Activated CD4-positive, alpha-beta T cell treated with anti-CD3 and anti-CD28 coated beads, Interleukin-10, Interleukin-2, amounts not matched to agents 100 ng/mL and 50 ng/mL, durations not matched to agents 16 hours and 8 hours (primary cell): ENCODE results near the gene C20orf202.
"Not testable (repeated sequence)": the region's sequence is repeated elsewhere in the genome, so short reads cannot be mapped to it uniquely, and the experiment has no call there.

ENCODE experiments used
- DNase-seq: peaks from one replicate; pipeline ENCODE4 v3.0.0-alpha.2; 2020

C20orf202 gene

DNA sequence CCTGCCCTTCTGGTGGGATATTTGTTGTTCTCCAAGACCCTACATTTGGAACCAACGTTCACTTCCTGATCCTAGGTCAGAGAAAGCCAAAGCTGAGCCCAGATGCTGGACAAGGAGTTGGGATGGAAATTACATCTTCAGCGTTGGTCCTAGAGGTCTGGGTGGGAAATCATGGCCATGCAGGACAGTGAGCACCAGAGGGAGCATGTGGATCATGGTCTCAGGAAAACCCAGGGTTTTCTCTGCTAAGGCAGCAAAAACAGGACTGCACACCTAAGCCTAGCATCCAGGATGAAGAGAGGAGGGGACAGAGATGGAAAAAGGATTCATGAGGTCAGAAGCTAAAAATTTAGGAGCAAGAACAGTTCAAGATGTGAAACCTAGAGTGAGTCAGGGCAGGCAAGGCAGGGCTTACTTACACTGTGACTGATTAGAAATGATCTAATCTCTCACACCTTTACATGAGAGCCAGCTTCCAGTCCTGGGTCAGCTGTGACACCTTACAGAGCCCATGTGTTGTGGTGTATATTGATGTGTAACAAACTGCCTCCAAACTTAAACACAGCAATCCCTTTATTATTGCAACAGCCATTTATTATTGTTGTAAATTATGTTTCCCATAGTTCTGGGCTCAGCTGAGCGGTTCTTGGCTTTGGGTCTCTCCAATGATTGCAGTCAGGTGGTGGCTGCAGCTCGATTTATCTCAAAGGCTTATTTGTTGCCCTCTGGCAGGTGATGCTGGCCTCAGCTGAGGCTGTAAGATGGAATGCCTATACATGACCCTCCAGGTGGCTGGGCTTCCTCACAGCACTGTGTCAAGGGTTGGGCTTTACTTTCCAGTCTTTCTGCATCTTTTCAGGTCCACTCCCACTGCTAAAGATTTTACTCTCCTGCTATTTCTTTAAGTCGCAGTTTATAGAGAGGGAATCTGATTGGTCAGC, 6.5 kb downstream of the C20orf202 start:
- DNase-seq, result no peak

DNA sequence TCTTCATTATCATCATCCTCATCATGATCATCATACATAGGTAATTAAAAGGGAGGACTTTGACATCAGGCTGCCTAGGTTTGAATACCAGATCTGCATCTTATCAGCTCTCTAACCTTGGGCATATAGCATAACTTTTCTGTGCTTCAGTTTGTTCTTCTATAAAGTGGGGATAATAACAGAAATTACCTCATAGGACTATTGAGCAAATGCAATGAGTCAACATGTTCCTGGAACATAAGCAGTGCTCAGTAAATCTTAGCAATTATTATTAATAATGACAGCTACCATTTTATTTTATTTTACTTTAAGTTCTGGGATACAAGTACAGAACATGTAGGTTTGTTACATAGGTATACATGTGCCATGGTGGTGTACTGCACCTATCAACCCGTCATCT, 7.2 kb downstream of the C20orf202 start:
- DNase-seq, result no peak

DNA sequence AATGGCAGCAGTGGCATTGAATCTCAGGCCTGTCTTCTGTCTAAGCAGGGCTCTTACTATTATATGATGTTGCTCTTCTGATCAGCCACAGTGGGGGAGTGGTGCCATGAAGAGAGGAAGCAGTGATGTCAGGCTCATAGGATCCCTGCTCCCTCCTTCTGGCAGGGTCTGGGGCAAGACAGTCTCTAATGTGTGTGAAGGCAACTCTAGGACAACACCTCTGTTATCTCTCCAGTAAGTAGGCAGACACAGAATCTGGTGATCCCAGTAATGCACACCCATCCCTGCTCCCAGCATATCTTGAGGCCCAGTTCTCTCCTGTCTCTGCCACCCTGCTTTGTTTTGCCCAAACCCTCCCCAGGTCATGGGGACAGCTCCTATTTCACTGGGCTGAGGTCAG, 8.8 kb downstream of the C20orf202 start:
- no peak for DNase-seq

DNA sequence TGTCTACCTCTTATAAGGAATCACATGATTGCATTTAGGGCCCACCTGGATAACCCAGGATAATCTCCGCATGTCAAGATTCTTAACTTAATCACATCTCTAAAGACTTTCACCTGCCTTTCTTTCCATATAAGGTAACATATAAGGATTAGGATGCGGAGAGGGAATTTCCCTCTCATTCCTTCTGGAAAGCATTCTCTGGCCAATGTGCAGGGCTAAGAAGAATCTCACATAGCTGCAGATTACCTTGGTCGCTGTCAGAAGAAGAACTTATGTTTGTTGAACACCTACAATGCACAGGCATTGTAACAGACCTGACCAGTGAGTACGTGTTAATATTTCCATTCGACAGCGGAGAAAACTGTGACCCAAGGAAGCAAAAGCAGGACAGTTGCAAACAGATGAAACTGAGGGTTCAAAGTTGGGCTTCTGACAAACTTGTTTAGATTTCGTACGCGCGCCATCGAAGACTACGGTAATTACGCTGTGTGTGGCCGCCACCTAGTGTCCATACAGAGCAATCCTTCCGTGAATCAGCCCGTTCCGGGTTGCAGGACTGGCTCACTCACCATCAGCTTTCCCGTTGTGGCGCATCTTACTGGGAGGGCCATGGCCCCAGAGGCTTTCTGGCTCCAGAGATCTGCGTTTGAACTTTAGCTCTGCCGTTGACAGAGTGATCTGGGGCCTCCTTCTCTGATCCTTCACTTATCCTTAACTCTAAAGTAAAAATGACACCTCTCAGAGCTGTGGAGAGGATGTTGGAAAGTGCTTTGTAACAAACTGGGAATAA, 9.5 kb downstream of the C20orf202 start:
- DNase-seq, result peak; percentile 80

DNA sequence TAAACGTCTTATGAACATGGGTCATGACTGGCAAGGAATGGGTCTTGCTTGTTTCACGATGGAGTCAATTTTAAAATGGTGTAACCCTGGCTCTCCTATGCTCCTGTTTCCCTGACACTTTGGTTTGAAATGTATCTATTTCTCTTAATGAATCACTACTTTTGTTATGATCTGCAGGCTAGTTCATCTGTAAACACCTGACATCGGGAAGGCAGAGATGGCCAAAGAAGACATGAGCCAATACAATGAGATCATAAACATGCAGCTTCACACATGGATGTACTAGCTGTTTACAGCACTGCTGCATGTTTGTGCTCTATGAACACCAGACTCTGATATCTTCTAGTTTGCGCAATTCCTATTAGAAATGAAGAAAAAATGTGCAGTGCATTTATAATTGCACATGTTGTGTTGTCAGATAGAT, 11.6 kb downstream of the C20orf202 start:
- DNase-seq, result peak; percentile 31

DNA sequence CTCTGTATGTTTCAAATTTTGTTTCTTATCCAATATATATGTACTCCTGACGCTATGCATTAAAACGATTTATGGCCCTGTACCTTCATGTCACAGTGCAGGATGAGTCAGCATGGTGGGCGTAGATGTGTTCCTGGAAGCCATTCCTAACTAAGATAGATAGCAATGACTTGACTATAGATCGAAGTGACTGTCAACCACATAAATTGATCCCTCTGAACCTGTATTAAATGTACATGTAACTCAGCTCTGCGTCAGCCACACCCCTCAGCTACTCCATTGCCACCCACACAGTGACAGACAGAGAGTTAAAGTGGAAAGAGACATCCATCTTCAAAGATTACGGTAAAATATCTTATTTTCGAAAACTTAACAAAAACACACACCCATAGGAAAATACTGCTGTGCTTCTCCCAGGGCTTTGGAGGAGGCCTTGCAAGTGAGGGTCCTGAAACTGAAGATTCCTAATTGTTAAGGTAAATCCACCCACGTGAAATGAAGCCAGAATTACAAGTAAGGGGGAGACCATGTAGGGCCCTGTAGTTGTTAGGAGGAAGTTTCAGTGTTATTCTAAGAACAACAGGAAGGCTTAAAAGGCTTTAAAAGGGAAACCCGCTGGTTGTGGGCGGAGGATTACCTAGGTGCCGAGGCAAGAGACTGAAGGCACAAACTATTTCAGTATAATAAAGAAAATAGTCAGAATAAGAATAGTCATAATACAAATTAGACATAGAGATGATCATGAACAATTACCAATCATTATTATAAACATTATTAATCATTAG, 12.3 kb downstream of the C20orf202 start:
- DNase-seq, result peak; percentile 58

DNA sequence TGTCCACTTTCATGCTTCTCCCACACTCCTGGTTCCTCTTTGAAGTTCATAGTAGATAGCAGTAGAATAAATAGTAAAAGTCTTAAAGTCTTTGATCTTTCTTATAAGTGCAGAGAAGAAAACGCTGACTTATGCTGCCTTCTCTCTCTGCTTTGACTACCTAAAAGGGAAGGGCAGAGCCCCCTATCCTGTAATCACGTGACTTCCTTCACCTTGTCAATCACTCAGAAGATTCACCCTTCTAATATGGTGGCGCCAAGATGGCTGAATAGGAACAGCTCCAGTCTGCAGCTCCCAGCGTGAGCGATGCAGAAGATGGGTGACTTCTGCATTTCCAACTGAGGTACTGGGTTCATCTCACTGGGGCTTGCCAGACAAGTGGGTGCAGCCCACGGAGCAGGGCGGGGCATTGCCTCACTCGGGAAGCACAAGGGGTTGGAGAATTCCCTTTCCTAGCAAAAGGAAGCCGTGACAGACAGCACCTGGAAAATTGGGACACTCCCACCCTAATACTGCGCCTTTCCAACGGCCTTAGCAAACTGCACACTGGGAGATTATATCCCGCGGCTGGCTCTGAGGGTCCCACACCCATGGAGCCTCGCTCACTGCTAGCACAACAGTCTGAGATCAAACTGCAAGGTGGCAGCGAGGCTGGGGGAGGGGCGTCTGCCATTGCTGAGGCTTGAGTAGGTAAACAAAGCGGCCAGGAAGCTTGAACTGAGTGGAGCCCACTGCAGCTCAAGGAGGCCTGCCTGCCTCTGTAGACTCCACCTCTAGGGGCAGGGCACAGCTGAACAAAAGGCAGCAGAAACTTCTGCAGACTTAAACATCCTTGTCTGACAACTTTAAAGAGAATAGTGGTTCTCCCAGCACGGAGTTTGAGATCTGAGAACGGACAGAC, 13.5 kb downstream of the C20orf202 start:
- DNase-seq, result not testable (repeated sequence)

DNA sequence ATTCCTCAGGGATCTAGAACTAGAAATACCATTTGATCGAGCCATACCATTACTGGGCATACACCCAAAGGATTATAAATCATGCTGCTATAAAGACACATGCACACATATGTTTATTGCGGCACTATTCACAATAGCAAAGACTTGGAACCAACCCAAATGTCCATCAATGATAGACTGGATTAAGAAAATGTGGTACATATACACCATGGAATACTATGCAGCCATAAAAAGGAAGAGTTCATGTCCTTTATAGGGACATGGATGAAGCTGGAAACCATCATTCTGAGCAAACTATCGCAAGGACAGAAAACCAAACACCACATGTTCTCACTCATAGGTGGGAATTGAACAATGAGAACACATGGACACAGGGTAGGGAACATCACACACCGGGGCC, 19.5 kb downstream of the C20orf202 start:
- not testable (repeated sequence) for DNase-seq

DNA sequence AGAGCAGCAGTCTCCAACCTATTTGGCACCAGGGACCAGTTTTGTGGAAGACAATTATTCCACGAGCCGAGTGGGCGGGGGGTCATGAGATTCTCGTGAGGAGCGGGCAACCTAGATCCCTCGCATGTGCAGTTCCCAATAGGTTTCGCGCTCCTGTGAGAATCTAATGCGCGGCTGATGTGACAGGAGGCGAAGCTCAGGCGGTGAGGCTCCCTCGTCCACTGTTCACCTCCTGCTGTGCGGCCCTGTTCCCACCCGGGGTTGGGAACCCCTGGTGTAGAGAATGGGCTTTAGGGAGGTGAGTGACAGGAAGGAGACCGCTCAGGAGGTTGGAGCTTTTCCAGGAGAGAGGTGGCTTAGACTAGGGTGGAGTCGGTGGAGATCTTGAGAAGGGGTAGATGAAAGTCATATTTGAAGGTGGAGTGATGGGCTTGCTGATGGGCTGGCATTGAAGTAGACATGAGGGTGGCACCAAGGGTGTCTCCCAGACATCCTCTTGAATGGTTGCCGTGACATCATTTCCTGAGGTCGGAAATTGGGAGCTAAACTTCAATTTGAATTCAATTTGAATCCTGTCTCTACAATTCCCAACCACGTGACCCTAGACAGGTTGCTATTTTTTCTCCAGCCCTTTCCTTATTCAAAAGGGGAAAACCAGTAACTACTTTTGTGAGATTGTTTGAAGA, 21.1 kb downstream of the C20orf202 start:
- DNase-seq, result no peak

DNA sequence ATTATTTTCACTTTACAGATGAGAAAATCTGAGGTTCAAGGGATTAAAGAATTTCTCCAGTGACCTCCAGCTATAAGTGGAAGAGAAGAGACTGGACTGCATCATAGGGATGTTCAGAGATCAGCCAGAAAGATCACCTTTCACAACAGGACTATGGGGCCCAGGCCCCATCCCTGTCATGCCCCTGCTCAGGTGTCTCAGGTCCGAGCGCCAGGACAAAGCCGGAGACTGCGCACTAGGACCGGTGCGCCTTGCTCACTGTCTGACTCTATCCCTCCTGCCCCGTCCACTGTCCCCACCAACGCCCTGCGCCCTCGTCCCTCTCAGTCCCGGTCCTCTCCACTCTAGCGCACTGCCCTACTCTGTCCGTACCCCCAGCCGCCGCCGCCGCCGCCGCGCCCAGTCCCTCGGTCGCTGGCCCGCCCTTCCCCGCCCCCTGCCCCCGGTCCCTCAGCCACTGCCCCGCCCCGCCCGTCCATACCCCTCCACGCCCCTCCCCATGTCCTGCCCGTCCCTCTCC, 22.1 kb downstream of the C20orf202 start:
- DNase-seq, result no peak

DNA sequence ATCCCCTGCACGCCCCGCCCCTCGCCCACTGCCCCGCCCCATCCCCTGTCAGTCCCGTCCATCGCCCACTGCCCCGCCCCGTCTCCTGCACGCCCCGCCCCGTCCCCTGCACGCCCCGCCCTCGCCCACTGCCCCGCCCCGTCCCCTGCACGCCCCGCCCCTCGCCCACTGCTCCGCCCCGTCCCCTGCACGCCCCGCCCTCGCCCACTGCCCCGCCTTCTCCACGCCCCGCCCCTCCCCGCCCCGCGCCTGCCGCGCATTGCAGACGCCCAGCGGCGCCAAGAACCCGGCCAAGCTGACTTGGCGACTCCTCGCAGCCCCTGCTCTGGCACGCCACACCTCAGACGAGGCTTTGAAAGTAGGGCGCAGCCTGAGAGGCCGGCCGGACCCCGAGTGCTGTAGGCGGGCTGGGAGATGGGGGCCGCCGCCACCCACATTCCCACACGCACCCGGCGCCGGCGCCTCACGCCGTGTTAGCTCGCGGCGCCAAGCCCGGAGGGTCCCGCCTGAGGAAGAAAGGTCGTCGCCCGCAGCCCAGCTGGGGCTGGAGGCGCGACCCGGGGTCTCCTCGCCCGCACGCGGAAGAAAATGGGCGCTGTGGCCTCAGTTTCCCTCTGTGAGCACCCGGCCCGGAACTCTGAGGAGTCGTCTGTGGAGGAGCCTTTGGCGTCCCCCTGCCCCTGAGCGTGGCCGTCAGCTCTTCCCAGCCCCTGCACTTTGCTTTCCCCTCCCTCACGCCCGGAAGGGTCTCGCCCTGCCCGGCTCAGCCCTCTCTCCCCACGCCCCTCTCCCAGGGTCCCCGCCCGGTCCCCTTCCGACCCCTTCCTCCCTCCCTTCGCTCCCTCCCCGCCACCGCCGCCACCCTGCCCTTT, 22.8 kb downstream of the C20orf202 start, which contains the start of gene RAD21L1:
Gene RAD21L1, plus strand, starts transcription at position 262 of the 872 bp plus-strand sequence. CDS start 2,410 bp downstream, outside the sequence.
- DNase-seq, result peak; percentile 85

DNA sequence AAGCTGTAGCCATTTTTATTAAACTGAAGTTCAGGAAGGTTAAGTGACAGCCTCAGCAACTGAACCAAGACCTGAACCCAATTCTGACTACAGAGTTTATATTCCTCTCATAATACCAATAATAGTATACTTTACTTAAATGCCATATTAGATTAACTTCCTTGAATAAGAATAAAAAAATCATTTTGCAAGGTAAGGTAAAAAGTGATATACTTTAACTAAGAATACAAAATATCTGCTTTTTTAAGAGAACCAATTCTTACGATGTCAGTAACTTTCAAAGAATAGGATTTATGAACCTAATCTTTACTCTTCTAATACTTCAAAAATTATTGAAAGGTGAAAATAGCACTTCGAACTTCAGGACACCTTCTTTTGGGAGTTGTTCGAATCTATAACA, 26.3 kb downstream of the C20orf202 start:
- no peak for DNase-seq

DNA sequence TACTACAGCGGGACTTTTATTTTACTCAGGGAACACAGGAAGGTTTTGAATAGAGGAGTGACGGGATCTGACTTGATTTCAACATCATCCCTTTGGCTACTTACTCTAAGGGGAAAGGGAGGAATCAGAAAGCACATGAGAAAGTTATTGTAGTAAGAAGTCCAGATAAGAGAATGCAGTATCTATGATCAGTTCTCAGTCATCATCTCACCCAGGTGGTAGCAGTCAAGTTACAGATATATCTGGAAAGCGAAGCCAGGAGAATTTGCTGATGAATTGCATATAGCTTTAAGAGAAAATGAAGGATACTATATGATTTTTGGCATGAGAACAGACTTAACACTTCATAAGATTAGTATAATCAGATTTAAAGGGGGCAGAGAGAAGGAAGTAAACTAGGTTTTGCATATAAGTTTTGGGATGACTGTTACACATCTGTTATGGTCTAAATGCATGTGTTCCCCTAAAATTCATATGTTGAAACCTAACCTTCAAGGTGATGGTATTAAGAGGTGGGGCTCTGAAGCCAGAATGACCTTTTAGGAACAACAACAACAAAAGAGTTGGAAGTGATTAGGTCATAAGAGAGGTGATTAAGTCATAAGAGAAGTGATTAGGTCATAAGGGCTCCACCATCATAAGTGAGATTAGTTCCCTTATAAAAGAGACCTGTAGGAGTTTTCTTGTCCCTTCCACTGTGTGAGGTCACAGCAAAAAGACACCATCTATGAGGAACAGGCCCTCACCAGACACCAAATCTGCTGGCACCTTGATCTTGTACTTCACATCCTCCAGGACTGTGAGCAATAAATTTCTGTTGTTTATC, 29.2 kb downstream of the C20orf202 start:
- DNase-seq, result no peak

DNA sequence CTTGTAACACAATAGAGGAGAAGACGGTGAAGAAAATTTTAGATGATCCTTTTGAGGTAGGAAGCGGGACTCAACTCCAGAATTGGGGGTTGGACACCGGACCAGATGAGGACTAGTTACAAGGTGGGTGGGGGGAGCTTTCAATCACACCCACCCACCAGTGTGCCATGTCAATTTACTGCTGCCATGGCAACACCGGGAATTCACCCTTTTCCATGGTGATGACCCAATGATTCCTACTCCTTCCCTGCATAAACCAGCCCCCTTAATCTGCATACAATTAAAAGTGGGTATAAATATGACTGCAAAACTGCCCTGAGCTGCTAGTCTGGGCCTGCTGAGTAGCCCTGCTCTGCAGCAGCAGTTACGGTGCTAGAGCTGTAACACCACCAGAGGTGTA, 37.3 kb downstream of the C20orf202 start:
- DNase-seq, result no peak

DNA sequence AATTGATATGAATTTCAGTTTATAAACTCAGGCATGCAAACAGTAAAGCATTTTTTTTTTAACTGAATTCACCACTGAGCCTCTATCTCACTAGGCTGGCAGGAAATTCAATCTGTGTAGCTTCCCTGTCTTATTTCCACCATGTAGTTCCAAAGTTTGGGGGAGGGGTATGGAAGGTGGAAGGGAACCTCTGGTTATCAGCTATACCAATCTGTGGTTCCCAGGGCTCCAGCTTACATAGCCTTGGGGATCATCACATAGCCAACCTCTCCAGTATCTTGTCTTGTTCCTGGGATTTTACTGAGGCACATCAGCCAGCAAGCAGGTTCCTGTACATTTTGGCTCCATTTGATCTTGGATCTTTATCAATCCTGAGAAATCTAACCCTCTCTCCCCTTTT, 38.2 kb downstream of the C20orf202 start:
- no peak for DNase-seq

DNA sequence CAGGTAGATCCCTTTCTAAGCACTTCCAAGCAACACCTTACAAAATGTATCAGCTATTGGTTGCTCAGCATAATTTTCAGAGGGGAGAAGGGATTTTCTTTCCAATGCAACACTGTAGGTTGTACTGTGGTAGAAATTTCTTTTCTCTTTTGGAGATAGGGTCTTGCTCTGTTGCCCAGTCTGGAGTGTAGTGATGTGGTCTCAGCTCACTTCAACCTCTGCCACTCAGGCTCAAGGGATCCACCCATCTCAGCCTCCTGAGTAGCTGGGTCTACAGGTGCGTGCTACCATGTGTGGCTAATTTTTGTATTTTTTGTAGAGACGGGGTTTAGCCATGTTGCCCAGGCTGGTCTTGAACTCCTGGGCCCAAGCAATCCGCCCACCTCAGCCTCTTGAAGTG, 38.8 kb downstream of the C20orf202 start:
- DNase-seq, result no peak

DNA sequence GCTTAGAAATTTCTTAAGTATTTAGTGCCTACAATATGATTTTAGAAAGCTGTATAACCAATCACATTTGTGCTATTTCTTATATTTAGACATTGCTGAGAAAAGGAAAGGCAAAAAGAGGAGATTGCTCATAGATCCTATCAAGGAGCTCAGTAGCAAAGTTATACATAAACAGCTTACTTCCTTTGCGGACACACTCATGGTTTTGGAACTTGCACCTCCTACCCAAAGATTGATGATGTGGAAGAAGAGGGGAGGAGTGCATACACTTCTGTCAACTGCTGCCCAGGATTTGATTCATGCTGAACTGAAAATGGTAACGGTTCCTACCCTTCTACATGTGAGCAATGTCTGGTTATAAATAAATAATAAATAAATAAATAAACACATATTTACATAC, 39.3 kb downstream of the C20orf202 start:
- DNase-seq, result no peak

DNA sequence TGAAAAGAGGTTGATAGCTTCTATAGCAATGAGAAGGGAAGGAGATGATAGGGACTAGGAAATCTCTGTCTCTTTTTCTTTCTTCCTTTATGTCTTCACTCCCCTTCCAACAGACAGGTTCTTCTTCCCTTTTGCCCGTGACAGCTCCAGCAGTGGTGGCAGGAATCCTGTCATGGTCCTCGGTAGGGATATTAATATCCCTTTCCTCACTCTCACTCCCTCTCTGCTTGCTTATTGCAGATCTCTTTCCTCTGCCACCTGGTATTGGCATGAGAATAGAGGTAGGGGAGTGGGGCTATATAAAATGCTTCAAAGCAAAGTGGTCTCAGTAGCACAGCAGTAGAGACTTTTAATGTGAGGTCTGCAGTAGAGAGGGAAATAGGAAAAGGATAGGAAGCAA, 42.3 kb downstream of the C20orf202 start:
- DNase-seq, result no peak

DNA sequence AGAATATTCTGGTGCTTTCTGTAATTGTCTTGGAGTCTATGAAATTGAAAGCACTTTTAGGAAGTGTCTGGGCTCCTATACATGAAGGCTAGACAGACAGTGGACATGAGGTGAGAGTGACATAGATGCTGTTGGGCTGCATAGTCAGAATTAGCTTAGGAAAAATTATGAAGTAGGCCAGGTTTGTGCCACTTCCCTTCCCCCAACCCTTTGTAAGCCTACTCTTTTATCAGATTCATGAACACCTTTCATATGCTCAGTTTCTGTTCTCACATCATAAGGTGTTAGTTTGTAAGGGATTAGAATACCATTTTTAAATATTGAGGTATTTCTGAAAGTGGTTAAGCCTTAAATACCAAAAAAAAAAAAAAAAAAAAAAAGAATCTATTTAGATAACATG, 44.4 kb downstream of the C20orf202 start:
- DNase-seq, result no peak
